ENCODE data around the gene LIPC.

The LIPC gene

GRCh38 chr15:58495891-58496408, 64.2 kb downstream of the LIPC start:
- DNase-seq (ENCODE audit: low read depth): no peak

- no peak for DNase-seq (ENCODE audit: low read depth)
These were observed 65.4 kb downstream of the LIPC start for GRCh38 chr15:58497046-58497785.

GRCh38 chr15:58498821-58499580, 67.2 kb downstream of the LIPC start:
- DNase-seq (ENCODE audit: low read depth): no peak

GRCh38 chr15:58501006-58501405, 69.2 kb downstream of the LIPC start:
- DNase-seq (ENCODE audit: low read depth): no peak

DNA sequence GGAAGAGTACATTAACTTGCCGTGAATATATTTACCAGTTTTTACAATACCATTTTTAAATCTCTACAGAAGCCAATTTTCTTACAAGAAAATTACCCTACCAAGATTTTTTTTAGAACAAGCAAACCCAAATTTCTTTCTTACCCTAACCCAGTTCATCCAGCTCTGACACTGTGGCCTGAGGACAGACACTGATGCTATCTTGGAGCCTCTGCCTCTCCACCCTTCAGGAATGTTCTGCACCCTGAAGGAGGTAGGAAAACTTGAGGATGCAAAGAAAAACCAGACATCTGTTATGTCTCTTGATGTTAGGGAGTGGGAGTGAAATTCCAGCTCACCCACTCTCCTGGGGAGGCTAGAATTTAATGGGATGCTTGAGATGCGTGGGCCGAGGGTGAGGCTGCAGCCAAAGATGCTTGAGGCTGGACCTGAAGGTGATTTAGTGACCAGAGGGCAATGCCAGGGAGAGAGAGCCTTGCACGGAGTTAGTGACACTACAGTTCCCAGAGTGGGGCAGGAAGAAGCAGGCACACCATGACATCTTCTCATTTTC, 69.9 kb downstream of the LIPC start:
- DNase-seq (ENCODE audit: low read depth): no peak

- no peak for DNase-seq (ENCODE audit: low read depth)
These were observed 71.6 kb downstream of the LIPC start for GRCh38 chr15:58503139-58504027.

DNA sequence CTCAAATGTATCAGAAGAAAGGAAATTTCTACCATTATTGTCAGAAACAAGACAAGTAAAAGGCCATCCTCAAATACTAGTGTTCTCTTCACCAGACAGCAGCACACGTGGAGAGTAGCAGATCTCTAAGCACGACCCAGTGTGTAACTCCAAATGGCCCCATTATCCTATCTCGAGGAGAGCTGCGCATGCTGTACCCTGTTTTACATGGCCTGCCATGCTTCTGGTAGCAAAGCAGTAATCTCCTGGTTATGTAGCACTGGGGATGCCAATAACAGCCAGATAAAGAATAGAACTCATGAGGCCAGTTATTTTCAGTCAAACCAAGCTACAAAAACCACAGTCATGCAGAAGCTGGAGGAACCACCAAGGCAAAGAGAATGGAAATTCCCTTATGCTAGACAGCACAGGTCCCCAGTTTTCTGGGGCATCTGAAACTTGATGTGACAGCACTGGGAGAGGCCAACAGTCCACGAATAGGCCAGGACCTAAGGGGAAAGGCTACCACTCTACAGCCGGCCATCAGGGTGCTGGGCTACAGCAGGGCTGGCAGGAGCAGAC, 73.0 kb downstream of the LIPC start:
- no peak for DNase-seq (ENCODE audit: low read depth)

GRCh38 chr15:58505581-58505980, 73.8 kb downstream of the LIPC start:
- DNase-seq (ENCODE audit: low read depth): no peak

DNA sequence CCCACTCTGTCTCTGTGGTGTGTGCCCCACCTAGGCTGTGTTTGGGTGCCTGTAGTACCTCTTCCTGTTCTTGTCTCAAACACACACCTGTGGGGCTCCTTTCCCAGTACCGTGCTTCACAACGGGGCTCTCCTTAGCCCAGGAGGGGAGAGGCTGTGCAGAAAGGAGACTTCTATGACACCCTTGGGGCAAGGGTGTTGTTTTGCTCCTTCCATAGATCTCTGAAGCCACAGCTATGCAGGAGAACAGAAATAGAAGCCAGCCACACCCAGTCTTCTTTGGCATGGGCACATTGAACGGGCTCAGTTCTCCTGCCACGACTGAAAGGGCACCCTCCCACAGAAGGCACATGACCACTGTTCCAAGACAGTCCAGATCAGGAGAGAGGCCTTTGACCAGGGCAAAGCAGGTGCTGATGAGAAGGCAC, 74.3 kb downstream of the LIPC start:
- no peak for DNase-seq (ENCODE audit: low read depth)

GRCh38 chr15:58506783-58507668, 75.2 kb downstream of the LIPC start:
- no peak for DNase-seq (ENCODE audit: low read depth)

GRCh38 chr15:58509556-58509955, 77.8 kb downstream of the LIPC start:
- DNase-seq (ENCODE audit: low read depth): no peak

- DNase-seq (ENCODE audit: low read depth): no peak
These were observed 79.2 kb downstream of the LIPC start for GRCh38 chr15:58510715-58511598.

DNA sequence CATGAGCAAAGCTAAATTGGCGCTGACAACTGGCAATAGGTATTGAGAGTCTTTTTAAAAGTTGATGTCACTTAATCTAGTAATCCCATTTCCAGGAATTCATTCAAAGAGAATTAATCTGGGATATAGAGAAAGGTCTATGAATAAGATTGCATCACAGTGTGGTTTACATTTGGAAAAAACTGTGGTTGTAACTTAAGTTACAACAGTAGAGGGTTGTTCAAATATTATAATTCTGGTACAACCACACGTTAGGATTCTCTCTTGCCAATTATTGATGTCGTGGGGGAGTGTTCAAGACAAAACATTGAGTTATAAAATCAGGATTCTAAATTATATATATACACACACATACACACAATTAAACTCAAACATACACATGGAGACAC, 79.8 kb downstream of the LIPC start:
- no peak for DNase-seq (ENCODE audit: low read depth)

DNA sequence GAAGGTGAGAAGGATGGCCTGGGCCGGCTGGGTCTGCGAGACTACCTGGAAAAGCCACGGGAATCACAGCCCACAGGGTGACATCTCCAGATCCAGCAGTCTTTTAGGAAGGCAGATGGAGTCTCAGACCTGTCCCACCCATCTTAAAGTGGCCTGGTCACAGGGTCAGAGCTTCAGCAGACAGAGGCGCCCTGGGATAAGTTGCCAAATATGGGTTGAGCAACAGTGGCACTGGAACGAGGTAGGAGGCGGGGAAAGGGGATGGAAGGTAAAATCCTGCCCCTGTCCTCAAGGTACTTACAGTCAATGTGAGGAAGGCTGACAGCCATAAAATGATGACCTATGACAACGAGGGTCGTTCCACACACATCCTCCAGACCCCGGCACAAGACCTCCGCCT, 80.7 kb downstream of the LIPC start:
- DNase-seq (ENCODE audit: low read depth): no peak

DNA sequence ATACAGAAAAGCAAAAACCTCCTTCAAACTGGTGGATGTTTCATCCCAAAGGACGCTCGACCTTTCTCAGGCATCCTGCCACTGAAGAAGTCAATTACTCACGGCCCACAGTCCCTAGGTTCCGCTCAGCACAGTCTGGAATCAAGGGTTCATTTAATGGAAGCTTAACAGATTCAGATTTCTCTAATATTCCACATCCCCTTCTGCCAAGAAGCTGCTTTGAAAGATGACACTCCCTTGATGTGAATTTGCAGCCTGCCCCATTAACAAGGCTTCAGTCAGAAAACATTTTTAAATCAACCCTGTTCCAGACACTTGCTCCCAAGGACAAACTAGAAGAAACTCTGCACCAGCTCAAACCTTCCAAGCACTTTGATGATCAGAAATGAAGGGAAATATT, 81.2 kb downstream of the LIPC start:
- DNase-seq (ENCODE audit: low read depth): no peak

GRCh38 chr15:58513726-58514336, 82.0 kb downstream of the LIPC start:
- no peak for DNase-seq (ENCODE audit: low read depth)

GRCh38 chr15:58515807-58516206, 84.0 kb downstream of the LIPC start:
- DNase-seq (ENCODE audit: low read depth): no peak

- DNase-seq (ENCODE audit: low read depth): no peak
These were observed 85.5 kb downstream of the LIPC start for GRCh38 chr15:58517252-58517681.

All from stimulated activated CD8-positive, alpha-beta memory T cell treated with anti-CD3 and anti-CD28 coated beads, Interleukin-15, amount 100 ng/mL, for 1 hour (primary cell).